Measurements from ENCODE around the gene RAD54L. TPM values are rescaled to one million over a fixed set of nuclear protein-coding genes. Genes with fewer than 3 reads are reported as not detected.

RAD54L gene
- total RNA-seq, 1 donor: 1.4 TPM

GRCh38 chr1:46295306-46295705 is 47.7 kb downstream of the RAD54L start:
- Histone ChIP-seq H3K79me2 (ENCODE audit: insufficient read depth, low read length) (peaks cover 61% of the 10 kb centered on the region), H3K9me3 (ENCODE audit: low read depth, low read length) (no peaks in the 10 kb centered on the region), H3K4me3 (ENCODE audit: insufficient read depth, low read length) (no peak overlapping the region), H3K36me3 (ENCODE audit: insufficient read depth, low read length) (peaks cover 63% of the 10 kb centered on the region), H3K4me2 (ENCODE audit: insufficient read depth, low read length) (no peak overlapping the region), H3K27ac (ENCODE audit: low read depth, low read length) (no peak overlapping the region), H2AFZ (ENCODE audit: low read length) (no peak overlapping the region), H4K20me1 (ENCODE audit: insufficient read depth, low read length) (peaks cover 25% of the 10 kb centered on the region), H3K4me1 (ENCODE audit: insufficient read depth, low read length) (peaks cover 6% of the 10 kb centered on the region), H3K27me3 (ENCODE audit: insufficient read depth, low read length) (no peaks in the 10 kb centered on the region)
- TF ChIP-seq, protein P1, sequence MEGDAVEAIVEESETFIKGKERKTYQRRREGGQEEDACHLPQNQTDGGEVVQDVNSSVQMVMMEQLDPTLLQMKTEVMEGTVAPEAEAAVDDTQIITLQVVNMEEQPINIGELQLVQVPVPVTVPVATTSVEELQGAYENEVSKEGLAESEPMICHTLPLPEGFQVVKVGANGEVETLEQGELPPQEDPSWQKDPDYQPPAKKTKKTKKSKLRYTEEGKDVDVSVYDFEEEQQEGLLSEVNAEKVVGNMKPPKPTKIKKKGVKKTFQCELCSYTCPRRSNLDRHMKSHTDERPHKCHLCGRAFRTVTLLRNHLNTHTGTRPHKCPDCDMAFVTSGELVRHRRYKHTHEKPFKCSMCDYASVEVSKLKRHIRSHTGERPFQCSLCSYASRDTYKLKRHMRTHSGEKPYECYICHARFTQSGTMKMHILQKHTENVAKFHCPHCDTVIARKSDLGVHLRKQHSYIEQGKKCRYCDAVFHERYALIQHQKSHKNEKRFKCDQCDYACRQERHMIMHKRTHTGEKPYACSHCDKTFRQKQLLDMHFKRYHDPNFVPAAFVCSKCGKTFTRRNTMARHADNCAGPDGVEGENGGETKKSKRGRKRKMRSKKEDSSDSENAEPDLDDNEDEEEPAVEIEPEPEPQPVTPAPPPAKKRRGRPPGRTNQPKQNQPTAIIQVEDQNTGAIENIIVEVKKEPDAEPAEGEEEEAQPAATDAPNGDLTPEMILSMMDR (IDR thresholded peaks at IDR 0.05; ENCODE audit: extremely low read depth, low read depth, low read length): no peak
- no peak for DNase-seq (ENCODE audit: insufficient read length, low spot score, missing footprints)

DNA sequence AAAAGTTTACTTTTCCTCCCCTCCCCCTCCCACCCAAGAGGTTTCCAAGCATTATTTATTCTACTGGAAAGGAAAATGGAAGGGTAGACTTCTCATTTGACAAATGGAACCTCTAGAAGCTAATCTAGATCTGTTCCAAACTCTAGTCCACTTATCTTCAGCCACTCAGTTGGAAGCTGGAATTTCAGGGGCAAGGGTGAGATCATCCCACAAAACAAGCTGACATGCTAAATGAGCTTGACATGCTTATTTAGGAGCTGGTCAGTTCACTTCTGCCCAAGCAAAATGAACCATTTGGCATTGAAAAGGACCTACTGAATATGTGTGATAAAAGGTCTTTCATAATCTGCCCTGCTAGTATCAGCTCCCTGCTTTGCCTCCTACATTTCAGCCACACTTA is 50.8 kb downstream of the RAD54L start:
- Histone ChIP-seq H3K4me1 (ENCODE audit: insufficient read depth, low read length) (peaks cover 16% of the 10 kb centered on the region), H4K20me1 (ENCODE audit: insufficient read depth, low read length) (peaks cover 36% of the 10 kb centered on the region), H3K4me3 (ENCODE audit: insufficient read depth, low read length) (no peak overlapping the region), H3K79me2 (ENCODE audit: insufficient read depth, low read length) (peaks cover 84% of the 10 kb centered on the region), H3K27me3 (ENCODE audit: insufficient read depth, low read length) (no peaks in the 10 kb centered on the region), H3K36me3 (ENCODE audit: insufficient read depth, low read length) (peaks cover 45% of the 10 kb centered on the region), H3K4me2 (ENCODE audit: insufficient read depth, low read length) (no peak overlapping the region), H3K27ac (ENCODE audit: low read depth, low read length) (no peak overlapping the region), H3K9me3 (ENCODE audit: low read depth, low read length) (no peaks in the 10 kb centered on the region), H2AFZ (ENCODE audit: low read length) (no peak overlapping the region)
- TF ChIP-seq, protein P1 (IDR thresholded peaks at IDR 0.05; ENCODE audit: extremely low read depth, low read depth, low read length): no peak
- DNase-seq (ENCODE audit: insufficient read length, low spot score, missing footprints): no peak

- Histone ChIP-seq H3K36me3 (ENCODE audit: insufficient read depth, low read length) (peaks cover 23% of the 10 kb centered on the region), H2AFZ (ENCODE audit: low read length) (peak overlapping the region; percentile 52)
- no peak for DNase-seq (ENCODE audit: insufficient read length, low spot score, missing footprints)
These were observed 53.3 kb downstream of the RAD54L start for GRCh38 chr1:46300673-46301405.

DNA sequence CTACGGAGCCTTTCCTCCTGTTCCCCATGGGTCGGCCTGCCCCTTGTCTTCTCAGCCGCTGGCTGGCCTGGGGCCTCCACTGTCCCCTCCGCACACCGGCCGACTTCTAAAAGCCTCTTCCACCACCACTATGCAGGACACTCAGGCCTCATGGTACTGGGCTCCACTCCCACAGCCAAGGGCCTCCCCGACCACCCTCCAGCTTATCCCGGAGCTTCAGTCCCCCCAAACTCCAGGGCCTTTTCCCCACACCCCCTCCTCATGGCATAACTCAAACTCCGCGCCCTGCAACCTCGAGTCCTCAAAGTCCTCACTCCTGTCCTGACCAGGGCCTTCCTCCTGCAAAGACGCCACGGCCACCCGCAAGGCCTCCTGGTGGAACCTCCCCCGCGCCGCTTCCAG is 53.8 kb downstream of the RAD54L start:
- peak; percentile 80 for DNase-seq (ENCODE audit: insufficient read length, low spot score, missing footprints)
- H3K36me3 ChIP-seq (ENCODE audit: insufficient read depth, low read length): peaks cover 17% of the 10 kb centered on the region
- peak overlapping the region; percentile 94 for H3K27ac ChIP-seq (ENCODE audit: low read depth, low read length)
- peaks cover 21% of the 10 kb centered on the region for H3K4me1 ChIP-seq (ENCODE audit: insufficient read depth, low read length)
- H3K27me3 ChIP-seq (ENCODE audit: insufficient read depth, low read length): no peaks in the 10 kb centered on the region
- peak overlapping the region; percentile 93 for H3K4me2 ChIP-seq (ENCODE audit: insufficient read depth, low read length)
- no peaks in the 10 kb centered on the region for H3K9me3 ChIP-seq (ENCODE audit: low read depth, low read length)
- TF ChIP-seq, protein P1 (IDR thresholded peaks at IDR 0.05; ENCODE audit: extremely low read depth, low read depth, low read length): no peak
- H4K20me1 ChIP-seq (ENCODE audit: insufficient read depth, low read length): peaks cover 44% of the 10 kb centered on the region
- peaks cover 97% of the 10 kb centered on the region for H3K79me2 ChIP-seq (ENCODE audit: insufficient read depth, low read length)
- peak overlapping the region; percentile 52 for H2AFZ ChIP-seq (ENCODE audit: low read length)
- peak overlapping the region; percentile 92 for H3K4me3 ChIP-seq (ENCODE audit: insufficient read depth, low read length)

More at GRCh38 chr1:46300673-46301405, 53.3 kb downstream of the RAD54L start:
- no peaks in the 10 kb centered on the region for H3K9me3 ChIP-seq (ENCODE audit: low read depth, low read length)
- H3K27ac ChIP-seq (ENCODE audit: low read depth, low read length): peak overlapping the region; percentile 94
- H3K4me1 ChIP-seq (ENCODE audit: insufficient read depth, low read length): peaks cover 21% of the 10 kb centered on the region
- H3K4me3 ChIP-seq (ENCODE audit: insufficient read depth, low read length): peak overlapping the region; percentile 92
- peaks cover 95% of the 10 kb centered on the region for H3K79me2 ChIP-seq (ENCODE audit: insufficient read depth, low read length)
- peaks cover 45% of the 10 kb centered on the region for H4K20me1 ChIP-seq (ENCODE audit: insufficient read depth, low read length)
- peak overlapping the region; percentile 93 for H3K4me2 ChIP-seq (ENCODE audit: insufficient read depth, low read length)
- no peaks in the 10 kb centered on the region for H3K27me3 ChIP-seq (ENCODE audit: insufficient read depth, low read length)
- TF ChIP-seq, protein P1 (IDR thresholded peaks at IDR 0.05; ENCODE audit: extremely low read depth, low read depth, low read length): no peak
